H1 (cell line): ENCODE measurements around the gene RIPPLY1.

Experiments used
- ASH2L ChIP-seq: fragments of 200-600, 300-600 bp; sonication (generic); IDR thresholded peaks from one replicate; pipeline ENCODE4 v1.7.1; 2017; ENCODE audit warnings: low read length
- CHD2 ChIP-seq: IDR thresholded peaks from 2 replicates; pipeline ENCODE4 v1.6.1; 2012; ENCODE audit warnings: low read length, improper control_type of control experiment
- EP300 ChIP-seq, 2 experiments: IDR thresholded peaks; 1 replicate in 1 of 2; 2 replicates in 1 of 2; pipeline ENCODE4 v1.6.1; 2011 to 2012; ENCODE audit warnings: low read depth in 2 of 2, low read length in 2 of 2, mild to moderate bottlenecking in 2 of 2, borderline replicate concordance in 1 of 2, inconsistent platforms in 1 of 2, moderate library complexity in 1 of 2
- EZH2 ChIP-seq: fragments of 200-600 bp; sonication (generic); IDR thresholded peaks from 2 replicates; pipeline ENCODE4 v1.7.1; 2012; ENCODE audit warnings: low read depth, mild to moderate bottlenecking, moderate library complexity, low read length, inconsistent platforms; ENCODE audit not compliant: severe bottlenecking
- GTF2F1 ChIP-seq: IDR thresholded peaks from 2 replicates; pipeline ENCODE4 v1.6.1; 2012; ENCODE audit warnings: low read depth, low read length, improper control_type of control experiment, borderline replicate concordance
- JUN ChIP-seq: IDR thresholded peaks from 2 replicates; pipeline ENCODE4 v1.6.1; 2011; ENCODE audit warnings: low read depth, mild to moderate bottlenecking, improper control_type of control experiment, low read length
- NRF1 ChIP-seq: IDR thresholded peaks from 2 replicates; pipeline ENCODE4 v1.6.1; 2011; ENCODE audit warnings: mild to moderate bottlenecking, low read depth, low read length, improper control_type of control experiment
- POLR2A ChIP-seq, 2 experiments: IDR thresholded peaks; 1 replicate in 1 of 2; 2 replicates in 1 of 2; pipeline ENCODE4 v1.6.1; 2011; ENCODE audit warnings: low read depth in 2 of 2, low read length in 2 of 2, mild to moderate bottlenecking in 2 of 2; ENCODE audit errors: control extremely low read depth in 1 of 2
- POLR2AphosphoS5 ChIP-seq: IDR thresholded peaks from 2 replicates; pipeline ENCODE4 v1.6.1; 2011; ENCODE audit warnings: low read depth, low read length
- RAD21 ChIP-seq, 2 experiments: IDR thresholded peaks in 1 of 2; conservative IDR thresholded peaks in 1 of 2; 2 replicates each; pipeline ENCODE4 v1.6.1; 2011; ENCODE audit warnings: low read depth in 2 of 2, low read length in 2 of 2, improper control_type of control experiment in 1 of 2, inconsistent platforms in 1 of 2, mild to moderate bottlenecking in 1 of 2, moderate library complexity in 1 of 2
- RXRA ChIP-seq: IDR thresholded peaks from 2 replicates; pipeline ENCODE4 v1.6.1; 2011; ENCODE audit warnings: low read depth, mild to moderate bottlenecking, low read length, moderate library complexity; ENCODE audit not compliant: insufficient read depth
- TF ChIP-seq, protein P1 (sequence below), 3 experiments: IDR thresholded peaks; 1 replicate in 2 of 3; 2 replicates in 1 of 3; pipeline versions ENCODE4 v1.5.1 to v1.6.1; 2011; ENCODE audit warnings: low read length in 3 of 3, mild to moderate bottlenecking in 3 of 3, inconsistent platforms in 2 of 3, low read depth in 1 of 3, moderate library complexity in 1 of 3; ENCODE audit not compliant: insufficient read depth in 1 of 3; ENCODE audit errors: control extremely low read depth in 1 of 3

- TF ChIP-seq, protein P1, sequence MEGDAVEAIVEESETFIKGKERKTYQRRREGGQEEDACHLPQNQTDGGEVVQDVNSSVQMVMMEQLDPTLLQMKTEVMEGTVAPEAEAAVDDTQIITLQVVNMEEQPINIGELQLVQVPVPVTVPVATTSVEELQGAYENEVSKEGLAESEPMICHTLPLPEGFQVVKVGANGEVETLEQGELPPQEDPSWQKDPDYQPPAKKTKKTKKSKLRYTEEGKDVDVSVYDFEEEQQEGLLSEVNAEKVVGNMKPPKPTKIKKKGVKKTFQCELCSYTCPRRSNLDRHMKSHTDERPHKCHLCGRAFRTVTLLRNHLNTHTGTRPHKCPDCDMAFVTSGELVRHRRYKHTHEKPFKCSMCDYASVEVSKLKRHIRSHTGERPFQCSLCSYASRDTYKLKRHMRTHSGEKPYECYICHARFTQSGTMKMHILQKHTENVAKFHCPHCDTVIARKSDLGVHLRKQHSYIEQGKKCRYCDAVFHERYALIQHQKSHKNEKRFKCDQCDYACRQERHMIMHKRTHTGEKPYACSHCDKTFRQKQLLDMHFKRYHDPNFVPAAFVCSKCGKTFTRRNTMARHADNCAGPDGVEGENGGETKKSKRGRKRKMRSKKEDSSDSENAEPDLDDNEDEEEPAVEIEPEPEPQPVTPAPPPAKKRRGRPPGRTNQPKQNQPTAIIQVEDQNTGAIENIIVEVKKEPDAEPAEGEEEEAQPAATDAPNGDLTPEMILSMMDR (IDR thresholded peaks at IDR 0.05; ENCODE audit: control extremely low read depth in 1 of 3, insufficient read depth in 1 of 3, low read depth in 1 of 3, low read length in 3 of 3) = no peak
- TF ChIP-seq CHD2 (no peak), JUN (no peak), GTF2F1 (no peak), NRF1 (no peak), EZH2 (no peak), RXRA (no peak), RAD21 (IDR thresholded peaks at IDR 0.05 in 1 of 2, conservative IDR thresholded peaks at IDR 0.05 in 1 of 2; ENCODE audit: low read depth in 2 of 2, low read length in 2 of 2) (no peak), POLR2AphosphoS5 (no peak), ASH2L (no peak), EP300 (IDR thresholded peaks at IDR 0.05; ENCODE audit: borderline replicate concordance in 1 of 2, low read depth in 2 of 2, low read length in 2 of 2) (no peak), POLR2A (IDR thresholded peaks at IDR 0.05; ENCODE audit: control extremely low read depth in 1 of 2, low read depth in 2 of 2, low read length in 2 of 2) (no peak)
Measured at GRCh38 chrX:106901341-106901740, 1.8 kb downstream of the RIPPLY1 start.
